GM19397 (cell line): Measurements from ENCODE around the gene RHBG.

Experiments
- ATAC-seq: cut with Tn5 transposase; IDR thresholded peaks from one replicate; pipeline ENCODE4 v1.9.1; 2021; ENCODE audit warnings: mild to moderate bottlenecking, moderate library complexity; ENCODE audit not compliant: unreplicated experiment

RHBG gene

GRCh38 chr1:156422602-156423091 is 53.6 kb downstream of the RHBG start:
- no peak for ATAC-seq

GRCh38 chr1:156423422-156424352 is 54.7 kb downstream of the RHBG start:
- no peak for ATAC-seq

GRCh38 chr1:156424806-156425432 is 55.9 kb downstream of the RHBG start:
- no peak for ATAC-seq

GRCh38 chr1:156425943-156426342 is 56.9 kb downstream of the RHBG start:
- no peak for ATAC-seq

- no peak for ATAC-seq
Observed at GRCh38 chr1:156427957-156428356, 58.9 kb downstream of the RHBG start.

- no peak for ATAC-seq
Observed at GRCh38 chr1:156428746-156429288, 59.8 kb downstream of the RHBG start.

- ATAC-seq = no peak
Observed at GRCh38 chr1:156429313-156430060, 60.5 kb downstream of the RHBG start.

GRCh38 chr1:156430303-156430702 is 61.3 kb downstream of the RHBG start:
- ATAC-seq = no peak

GRCh38 chr1:156430866-156431265 is 61.9 kb downstream of the RHBG start:
- ATAC-seq = no peak

- ATAC-seq = no peak
Observed at GRCh38 chr1:156431366-156431765, 62.4 kb downstream of the RHBG start.

GRCh38 chr1:156431769-156432668 is 63.0 kb downstream of the RHBG start:
- no peak for ATAC-seq

GRCh38 chr1:156432669-156433018 is 63.6 kb downstream of the RHBG start:
- no peak for ATAC-seq

GRCh38 chr1:156433032-156433431 is 64.0 kb downstream of the RHBG start:
- no peak for ATAC-seq

- ATAC-seq = no peak
Observed at GRCh38 chr1:156433602-156434001, 64.6 kb downstream of the RHBG start.
